Neural cell (in vitro differentiated cells): ENCODE measurements around the gene PHACTR3. TPM values are rescaled to one million over a fixed set of nuclear protein-coding genes. Genes with fewer than 3 reads are reported as not detected.

Source experiments
- H2AFZ ChIP-seq: fragments of 200-600, 300-800 bp; sonication (generic), shearing (Covaris generic); 2 replicates; pipeline ENCODE4 v1.6.0; 2014; ENCODE audit warnings: low read depth, mild to moderate bottlenecking, antibody characterized with exemption, low read length, moderate library complexity
- H3F3A ChIP-seq: fragments of 200-600 bp; shearing (Covaris generic); 2 replicates; pipeline ENCODE4 v1.6.1; 2016; ENCODE audit warnings: mild to moderate bottlenecking, moderate library complexity, mixed read lengths, antibody characterized with exemption, low read length; ENCODE audit not compliant: insufficient read depth, poor library complexity, severe bottlenecking
- H3K27ac ChIP-seq: fragments of 200-600, 300-800 bp; sonication (generic), shearing (Covaris generic); 2 replicates; pipeline ENCODE4 v1.5.1; 2014; ENCODE audit warnings: mild to moderate bottlenecking, low read length, moderate library complexity
- H3K27me3 ChIP-seq: fragments of 300-800, 200-600 bp; sonication (generic), shearing (Covaris generic); 2 replicates; pipeline ENCODE4 v1.6.0; 2014; ENCODE audit warnings: mild to moderate bottlenecking, low read depth, low read length, moderate library complexity; ENCODE audit not compliant: insufficient read depth
- H3K36me3 ChIP-seq: fragments of 300-800, 200-600 bp; sonication (generic), shearing (Covaris generic); 2 replicates; pipeline ENCODE4 v1.5.1; 2014; ENCODE audit warnings: mild to moderate bottlenecking, antibody characterized with exemption, low read length, moderate library complexity; ENCODE audit not compliant: insufficient read depth
- H3K4me2 ChIP-seq: fragments of 300-800, 200-600 bp; sonication (generic), shearing (Covaris generic); 2 replicates; pipeline ENCODE4 v1.6.0; 2014; ENCODE audit warnings: mild to moderate bottlenecking, low read length
- H3K4me3 ChIP-seq: fragments of 300-800, 200-600 bp; sonication (generic), shearing (Covaris generic); 2 replicates; pipeline ENCODE4 v1.5.1; 2014; ENCODE audit warnings: mild to moderate bottlenecking, low read length, moderate library complexity
- H3K79me2 ChIP-seq: fragments of 200-600 bp; shearing (Covaris generic); replicated peaks from 2 replicates; pipeline ENCODE4 v1.6.0; 2014; ENCODE audit warnings: mild to moderate bottlenecking, low read length, moderate library complexity; ENCODE audit not compliant: insufficient read depth
- H3K9ac ChIP-seq: fragments of 300-800, 200-600 bp; sonication (generic), shearing (Covaris generic); 2 replicates; pipeline ENCODE4 v1.6.1; 2016; ENCODE audit warnings: mild to moderate bottlenecking, low read length, mixed read lengths
- H3K9me2 ChIP-seq: fragments of 200-600 bp; shearing (Covaris generic); 2 replicates; pipeline ENCODE4 v1.6.1; 2016; ENCODE audit warnings: mild to moderate bottlenecking, low read length, mixed read lengths; ENCODE audit not compliant: insufficient read depth
- H3K9me3 ChIP-seq: fragments of 200-600, 300-800 bp; sonication (generic), shearing (Covaris generic); 2 replicates; pipeline ENCODE4 v1.6.1; 2016; ENCODE audit warnings: mild to moderate bottlenecking, mixed run types, low read length, moderate library complexity, mixed read lengths
- H4K20me1 ChIP-seq: fragments of 200-600 bp; shearing (Covaris generic); 2 replicates; pipeline ENCODE4 v1.6.1; 2016; ENCODE audit warnings: mild to moderate bottlenecking, mixed run types; ENCODE audit not compliant: insufficient read depth
- CTCF ChIP-seq: fragments of 450-650 bp; IDR thresholded peaks from 2 replicates; pipeline ENCODE4 v1.5.1; 2014; ENCODE audit warnings: antibody characterized with exemption, mild to moderate bottlenecking, moderate library complexity; ENCODE audit not compliant: poor library complexity, severe bottlenecking
- EP300 ChIP-seq: fragments of 450-650 bp; conservative IDR thresholded peaks from 2 replicates; pipeline ENCODE4 v1.6.1; 2014; ENCODE audit warnings: antibody characterized with exemption, mild to moderate bottlenecking, moderate library complexity; ENCODE audit not compliant: poor library complexity, severe bottlenecking
- EZH2 ChIP-seq: fragments of 200-600, 300-800 bp; shearing (Covaris generic), sonication (generic); IDR thresholded peaks from 2 replicates; pipeline ENCODE4 v1.6.1; 2014; ENCODE audit warnings: antibody characterized with exemption, low read length, borderline replicate concordance, mild to moderate bottlenecking; ENCODE audit not compliant: insufficient read depth, poor library complexity, severe bottlenecking
- MXI1 ChIP-seq: fragments of 450-650 bp; conservative IDR thresholded peaks from 2 replicates; pipeline ENCODE4 v1.6.1; 2014; ENCODE audit warnings: antibody characterized with exemption, mild to moderate bottlenecking; ENCODE audit not compliant: poor library complexity, severe bottlenecking
- POLR2AphosphoS5 ChIP-seq: IDR thresholded peaks from 2 replicates; pipeline ENCODE4 v1.6.1; 2012
- RAD21 ChIP-seq: fragments of 450-650 bp; conservative IDR thresholded peaks from 2 replicates; pipeline ENCODE4 v1.6.1; 2014; ENCODE audit warnings: antibody characterized with exemption, mild to moderate bottlenecking, moderate library complexity
- SMC3 ChIP-seq: fragments of 450-650 bp; conservative IDR thresholded peaks from 2 replicates; pipeline ENCODE4 v1.6.1; 2014; ENCODE audit warnings: antibody characterized with exemption, mild to moderate bottlenecking, moderate library complexity; ENCODE audit not compliant: poor library complexity
- TAF1 ChIP-seq: IDR thresholded peaks from 2 replicates; pipeline ENCODE4 v1.6.1; 2012; ENCODE audit warnings: low read depth
- polyA plus RNA-seq: library from polyadenylated mRNA; depleted of rRNA; stranded (reverse); fragments of >200 nt; gene quantifications from 2 replicates; pipeline ENCODE4 v1.2.3, GENCODE V29; 2014
- TF ChIP-seq, protein P1 (sequence below): IDR thresholded peaks from 2 replicates; pipeline ENCODE4 v1.6.1; 2012; ENCODE audit warnings: borderline replicate concordance

PHACTR3 gene
- polyA plus RNA-seq, 1 donor from 2014 or later = 1.3 TPM

DNA sequence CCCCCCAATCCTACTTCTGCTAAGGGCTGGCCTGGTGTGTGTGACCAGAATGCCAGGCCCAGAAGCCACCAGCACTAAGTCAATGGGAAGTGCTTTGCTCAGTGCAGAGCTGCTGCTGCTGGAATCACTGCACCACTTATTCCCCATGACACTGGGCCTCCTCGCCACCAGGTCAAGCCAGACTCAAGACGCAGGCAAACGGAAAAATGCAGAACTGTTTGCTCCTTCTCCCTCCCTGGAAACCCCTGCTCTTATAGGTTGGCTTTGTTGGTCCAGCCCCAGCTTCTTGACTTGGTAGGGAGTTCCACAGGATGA lies 121.9 kb downstream of the PHACTR3 start:
- no peak overlapping the region for H3K9ac ChIP-seq
- no peak overlapping the region for H3K27ac ChIP-seq

DNA sequence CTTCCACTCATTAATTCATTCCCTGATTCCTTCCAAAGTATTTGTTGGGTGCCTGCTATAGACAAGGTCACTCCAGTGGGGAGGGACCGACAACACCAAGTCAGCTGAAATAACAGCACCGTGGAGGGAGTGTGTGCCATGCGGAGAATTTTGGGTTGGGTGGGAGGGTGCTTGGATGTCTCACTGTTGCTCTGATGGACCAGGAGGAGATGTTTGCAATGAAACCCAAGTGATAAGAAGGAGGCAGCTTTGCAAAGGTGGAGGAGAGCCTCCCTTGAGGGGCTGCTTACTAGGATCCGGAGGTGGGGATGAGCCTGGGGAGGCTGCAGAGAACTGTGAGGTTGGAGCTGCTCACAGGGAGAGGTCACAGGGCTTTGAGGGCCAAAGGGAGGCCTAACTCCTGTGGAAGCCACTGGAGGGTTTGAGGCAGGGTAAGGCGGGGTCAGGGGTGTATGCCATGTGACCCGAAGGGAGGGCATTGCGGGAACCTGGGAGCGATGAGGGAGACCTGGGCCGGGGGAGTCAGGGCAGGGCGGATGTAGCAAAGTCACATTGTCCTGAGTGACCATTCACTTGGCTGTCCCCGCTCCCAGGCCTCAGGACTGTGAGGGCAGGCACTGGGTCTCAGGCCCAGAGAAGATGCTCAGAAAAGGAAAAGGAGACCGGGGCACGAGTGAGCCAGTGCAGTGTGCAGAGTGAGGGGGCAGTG lies 124.5 kb downstream of the PHACTR3 start:
- no peaks in the 10 kb centered on the region for H3K79me2 ChIP-seq
- no peaks in the 10 kb centered on the region for H4K20me1 ChIP-seq
- H3F3A ChIP-seq = no peaks in the 10 kb centered on the region
- no peaks in the 10 kb centered on the region for H3K36me3 ChIP-seq
- TF ChIP-seq EZH2 (no peak), TAF1 (no peak), EP300 (no peak), CTCF (no peak), RAD21 (no peak), SMC3 (no peak), POLR2AphosphoS5 (no peak), MXI1 (no peak)
- TF ChIP-seq, protein P1, sequence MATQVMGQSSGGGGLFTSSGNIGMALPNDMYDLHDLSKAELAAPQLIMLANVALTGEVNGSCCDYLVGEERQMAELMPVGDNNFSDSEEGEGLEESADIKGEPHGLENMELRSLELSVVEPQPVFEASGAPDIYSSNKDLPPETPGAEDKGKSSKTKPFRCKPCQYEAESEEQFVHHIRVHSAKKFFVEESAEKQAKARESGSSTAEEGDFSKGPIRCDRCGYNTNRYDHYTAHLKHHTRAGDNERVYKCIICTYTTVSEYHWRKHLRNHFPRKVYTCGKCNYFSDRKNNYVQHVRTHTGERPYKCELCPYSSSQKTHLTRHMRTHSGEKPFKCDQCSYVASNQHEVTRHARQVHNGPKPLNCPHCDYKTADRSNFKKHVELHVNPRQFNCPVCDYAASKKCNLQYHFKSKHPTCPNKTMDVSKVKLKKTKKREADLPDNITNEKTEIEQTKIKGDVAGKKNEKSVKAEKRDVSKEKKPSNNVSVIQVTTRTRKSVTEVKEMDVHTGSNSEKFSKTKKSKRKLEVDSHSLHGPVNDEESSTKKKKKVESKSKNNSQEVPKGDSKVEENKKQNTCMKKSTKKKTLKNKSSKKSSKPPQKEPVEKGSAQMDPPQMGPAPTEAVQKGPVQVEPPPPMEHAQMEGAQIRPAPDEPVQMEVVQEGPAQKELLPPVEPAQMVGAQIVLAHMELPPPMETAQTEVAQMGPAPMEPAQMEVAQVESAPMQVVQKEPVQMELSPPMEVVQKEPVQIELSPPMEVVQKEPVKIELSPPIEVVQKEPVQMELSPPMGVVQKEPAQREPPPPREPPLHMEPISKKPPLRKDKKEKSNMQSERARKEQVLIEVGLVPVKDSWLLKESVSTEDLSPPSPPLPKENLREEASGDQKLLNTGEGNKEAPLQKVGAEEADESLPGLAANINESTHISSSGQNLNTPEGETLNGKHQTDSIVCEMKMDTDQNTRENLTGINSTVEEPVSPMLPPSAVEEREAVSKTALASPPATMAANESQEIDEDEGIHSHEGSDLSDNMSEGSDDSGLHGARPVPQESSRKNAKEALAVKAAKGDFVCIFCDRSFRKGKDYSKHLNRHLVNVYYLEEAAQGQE = no peak
- H3K9me3 ChIP-seq = peaks cover 10% of the 10 kb centered on the region
- H3K4me2 ChIP-seq = no peak overlapping the region
- H2AFZ ChIP-seq = no peak overlapping the region
- no peak overlapping the region for H3K9ac ChIP-seq
- no peak overlapping the region for H3K4me3 ChIP-seq
- no peaks in the 10 kb centered on the region for H3K9me2 ChIP-seq
- no peak overlapping the region for H3K27ac ChIP-seq
- H3K27me3 ChIP-seq = no peaks in the 10 kb centered on the region

More for the DNA sequence above, 121.9 kb downstream of the PHACTR3 start:
- H3K79me2 ChIP-seq = no peaks in the 10 kb centered on the region
- H3K27me3 ChIP-seq = no peaks in the 10 kb centered on the region
- no peak overlapping the region for H3K4me3 ChIP-seq
- no peaks in the 10 kb centered on the region for H3F3A ChIP-seq
- TF ChIP-seq MXI1 (no peak), TAF1 (no peak), RAD21 (no peak), POLR2AphosphoS5 (no peak), SMC3 (no peak), CTCF (no peak), EP300 (no peak), EZH2 (no peak)
- no peak overlapping the region for H3K4me2 ChIP-seq
- H3K9me3 ChIP-seq = peaks cover 12% of the 10 kb centered on the region
- H4K20me1 ChIP-seq = no peaks in the 10 kb centered on the region
- H2AFZ ChIP-seq = no peak overlapping the region
- H3K9me2 ChIP-seq = no peaks in the 10 kb centered on the region
- H3K36me3 ChIP-seq = no peaks in the 10 kb centered on the region
